HG03280 (cell line): ENCODE results near the gene TMEM217.
A peak's percentile ranks its signal among the peaks of the same experiment; 100 is the strongest.
"Not testable (repeated sequence)": the region's sequence is repeated elsewhere in the genome, so short reads cannot be mapped to it uniquely, and the experiment has no call there.

Source experiments
- ATAC-seq: cut with Tn5 transposase; IDR thresholded peaks from one replicate; pipeline ENCODE4 v1.9.1; 2021; ENCODE audit warnings: mild to moderate bottlenecking, moderate library complexity; ENCODE audit not compliant: unreplicated experiment

TMEM217 gene

DNA sequence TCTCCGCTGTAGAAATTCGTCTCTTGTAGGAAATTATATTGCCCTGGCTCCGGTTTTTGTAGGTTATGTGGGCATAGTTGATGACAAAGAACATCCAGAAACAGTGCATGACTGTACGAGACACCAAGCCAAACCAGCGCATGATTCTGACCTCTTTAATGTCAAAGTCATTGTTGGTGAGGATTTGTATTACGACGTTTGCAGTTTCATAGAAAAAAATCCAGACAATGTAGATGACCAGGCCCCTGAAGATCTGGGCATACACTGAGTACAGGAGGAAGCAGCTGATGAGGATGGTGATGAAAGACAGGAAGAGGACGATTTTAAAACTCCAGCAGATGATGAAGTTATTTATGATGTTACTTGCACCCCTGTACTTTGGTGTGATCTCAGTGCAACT is 39.4 kb downstream of the TMEM217 start:
- ATAC-seq = no peak

DNA sequence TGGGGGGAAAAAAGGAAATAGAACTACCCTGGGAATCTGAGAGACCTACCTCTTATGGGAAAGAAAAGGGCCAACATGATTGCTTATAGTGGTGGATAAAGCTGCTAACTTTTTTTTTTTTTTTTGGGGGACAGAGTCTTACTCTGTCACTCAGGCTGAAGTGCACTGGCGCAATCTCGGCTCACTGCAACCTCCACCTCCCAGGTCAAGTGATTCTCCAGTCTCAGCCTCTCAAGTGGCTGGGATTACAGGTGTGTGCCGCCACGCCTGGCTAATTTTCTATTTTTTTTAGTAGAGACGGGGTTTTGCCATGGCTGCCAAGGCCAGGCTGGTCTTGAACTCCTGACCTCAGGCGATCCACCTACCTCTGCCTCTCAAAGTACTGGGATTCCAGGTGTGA is 39.9 kb downstream of the TMEM217 start:
- no peak for ATAC-seq

DNA sequence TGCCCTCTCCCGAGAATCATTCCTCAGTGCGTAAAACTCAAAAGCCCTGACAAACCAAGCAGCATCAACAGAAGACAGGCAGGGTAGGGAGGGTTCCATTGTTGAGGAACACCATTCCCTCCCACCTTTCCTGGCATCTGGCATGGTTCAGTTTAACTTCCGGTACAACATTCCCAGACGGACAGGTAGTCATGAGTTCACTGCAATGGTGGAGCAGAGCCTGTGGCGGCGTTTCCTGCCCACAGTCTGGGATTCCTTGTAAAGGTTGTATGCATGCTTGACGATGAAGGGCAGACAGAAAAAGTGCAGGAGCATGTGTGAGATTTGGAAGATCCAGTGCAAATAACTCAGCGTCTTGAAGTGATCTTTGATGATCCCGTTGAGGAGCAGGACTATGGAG is 45.7 kb downstream of the TMEM217 start:
- ATAC-seq = no peak

DNA sequence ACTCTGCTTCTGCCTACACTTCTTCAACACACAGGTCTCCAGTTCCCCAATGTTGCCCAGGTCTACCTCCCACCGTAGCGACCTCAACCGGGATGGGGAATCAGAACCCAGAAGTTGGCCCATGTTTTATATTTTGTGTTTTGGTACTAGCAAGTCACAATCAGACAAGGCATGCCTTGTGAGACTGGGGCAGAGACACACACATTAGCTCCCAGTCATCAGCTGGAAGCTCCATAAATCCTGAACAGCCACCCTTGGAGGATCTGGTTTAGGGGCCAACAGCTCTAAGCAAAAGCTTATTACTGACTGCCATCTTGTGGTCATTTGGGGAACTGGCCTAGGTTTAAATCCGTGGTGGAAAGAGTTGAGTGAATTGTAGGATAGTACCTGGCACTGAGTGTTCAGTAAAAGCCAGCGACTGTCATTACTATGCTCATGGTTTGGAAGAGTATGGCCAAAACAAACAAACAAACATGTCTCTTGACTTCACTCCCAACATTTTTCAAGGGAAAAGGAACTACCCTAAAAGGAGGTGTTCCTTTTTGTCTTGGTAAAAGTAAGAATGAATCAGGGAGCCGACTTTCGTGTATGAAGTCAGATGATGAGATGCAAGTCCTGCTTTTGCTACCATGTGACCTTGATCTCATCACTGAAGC is 47.5 kb downstream of the TMEM217 start:
- no peak for ATAC-seq

DNA sequence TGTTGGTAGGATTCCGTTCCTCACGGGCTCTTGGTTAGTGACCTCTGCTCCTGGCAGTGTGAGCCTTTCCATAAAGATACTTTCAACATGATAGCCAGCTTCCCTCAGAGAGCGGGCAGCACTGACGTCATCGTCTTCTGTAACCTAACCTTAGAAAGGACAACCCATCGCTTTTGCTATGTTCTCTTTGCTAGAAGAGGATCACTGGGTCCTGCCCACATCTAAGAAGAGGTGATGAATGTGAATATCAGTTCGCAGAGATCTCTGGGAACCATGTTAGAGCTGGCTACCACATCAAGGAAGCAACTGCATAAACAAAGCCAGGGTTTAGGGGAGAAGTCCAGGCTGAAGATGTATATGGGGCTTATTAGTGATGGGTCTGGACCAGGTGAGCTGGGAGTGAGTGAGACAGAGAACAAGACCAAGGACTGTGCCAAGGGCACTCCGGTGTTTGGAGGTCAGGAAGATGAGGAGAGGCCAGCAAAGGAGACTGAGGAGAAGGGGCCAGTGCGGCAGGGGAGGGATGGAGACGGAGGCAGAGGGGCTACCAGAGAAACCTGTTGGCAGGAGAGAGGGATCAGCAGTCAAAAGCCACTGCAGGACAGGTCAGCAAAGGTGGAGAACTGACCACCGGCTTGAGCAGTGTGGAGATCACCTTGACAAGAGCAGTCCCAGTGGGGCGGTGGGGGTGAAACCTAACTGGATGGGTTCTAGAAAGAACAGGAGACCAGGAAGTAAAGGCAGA is 48.3 kb downstream of the TMEM217 start:
- ATAC-seq = no peak

DNA sequence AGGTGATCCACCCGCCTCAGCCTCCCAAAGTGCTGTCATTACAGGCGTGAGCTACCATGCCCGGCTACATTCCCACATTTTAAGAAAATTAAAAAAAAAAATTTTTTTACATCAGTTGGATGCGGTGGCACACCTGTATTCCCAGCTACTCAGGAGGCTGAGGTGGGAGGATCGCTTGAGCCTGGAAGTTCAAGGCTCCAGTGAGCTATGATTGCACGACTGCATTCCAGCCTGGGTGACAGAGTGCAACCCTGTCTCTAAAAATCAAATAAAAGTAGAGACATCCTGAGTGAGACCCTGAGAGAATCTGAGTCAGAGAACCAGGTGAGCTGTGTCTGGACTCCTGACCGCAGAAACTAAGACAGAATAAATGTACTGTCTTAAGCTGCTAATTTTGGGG is 49.2 kb downstream of the TMEM217 start:
- ATAC-seq = no peak

DNA sequence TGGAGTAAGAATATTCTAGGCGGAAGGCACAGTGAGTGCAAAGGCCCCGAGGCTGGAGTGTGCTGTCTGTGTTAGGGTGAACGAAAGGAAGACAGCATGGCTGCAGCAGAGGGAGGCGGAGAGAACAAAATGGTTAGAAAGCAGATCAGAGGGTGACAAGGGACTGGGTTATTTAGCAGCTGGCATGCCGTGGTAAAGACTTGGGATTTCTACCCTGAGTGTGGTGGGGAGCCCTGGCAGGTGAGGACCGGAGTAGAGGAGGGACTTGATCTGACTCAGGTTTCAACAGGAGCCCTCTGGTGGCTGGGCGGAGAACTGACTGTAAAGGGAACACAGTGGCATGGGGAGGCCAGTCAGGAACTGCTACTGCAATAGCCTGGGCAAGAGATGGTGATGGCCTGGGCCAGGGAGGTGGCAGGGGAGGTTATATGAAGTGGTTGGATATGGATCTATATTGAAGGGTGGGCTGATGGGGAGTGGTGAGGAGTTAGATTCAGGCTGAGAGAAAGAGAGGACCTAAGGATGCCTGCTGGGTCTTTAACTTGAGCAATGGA is 50.0 kb downstream of the TMEM217 start:
- ATAC-seq = peak; percentile 73

DNA sequence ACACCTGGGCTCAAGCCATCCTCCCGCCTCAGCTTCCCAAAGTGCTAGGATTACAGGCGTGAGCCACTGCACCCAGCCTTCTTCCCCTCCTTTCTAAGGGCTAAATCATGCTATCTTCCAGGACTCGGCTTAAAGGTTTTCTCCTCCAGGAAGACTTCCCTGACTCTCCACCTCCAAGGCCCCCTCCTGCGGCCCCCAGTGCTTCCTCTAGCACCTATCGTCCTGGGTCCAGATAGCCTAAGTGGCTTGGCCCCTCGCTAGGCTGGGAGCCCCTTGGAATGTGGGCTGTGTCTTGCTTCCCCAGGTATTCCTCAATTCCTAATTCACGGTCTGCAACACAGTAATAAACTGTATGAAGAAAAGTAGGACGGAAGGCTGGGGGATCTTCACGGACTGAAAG is 51.3 kb downstream of the TMEM217 start:
- no peak for ATAC-seq

DNA sequence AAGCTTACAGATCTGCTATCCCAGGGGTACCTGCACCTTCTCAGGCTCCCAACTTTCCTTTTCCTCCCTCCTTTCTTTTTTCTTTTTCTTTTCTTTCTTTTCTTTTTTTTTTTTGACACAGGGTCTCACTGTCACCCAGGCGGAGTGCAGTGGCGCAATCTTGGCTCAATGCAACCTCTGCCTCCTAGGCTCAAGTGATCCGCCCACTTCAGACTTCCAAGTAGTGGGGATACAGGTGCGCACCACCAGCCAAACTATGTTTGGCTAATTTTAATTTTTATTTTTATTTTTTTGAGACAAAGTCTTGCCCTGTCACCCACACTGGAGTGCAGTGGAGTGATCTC is 52.0 kb downstream of the TMEM217 start:
- ATAC-seq = no peak

DNA sequence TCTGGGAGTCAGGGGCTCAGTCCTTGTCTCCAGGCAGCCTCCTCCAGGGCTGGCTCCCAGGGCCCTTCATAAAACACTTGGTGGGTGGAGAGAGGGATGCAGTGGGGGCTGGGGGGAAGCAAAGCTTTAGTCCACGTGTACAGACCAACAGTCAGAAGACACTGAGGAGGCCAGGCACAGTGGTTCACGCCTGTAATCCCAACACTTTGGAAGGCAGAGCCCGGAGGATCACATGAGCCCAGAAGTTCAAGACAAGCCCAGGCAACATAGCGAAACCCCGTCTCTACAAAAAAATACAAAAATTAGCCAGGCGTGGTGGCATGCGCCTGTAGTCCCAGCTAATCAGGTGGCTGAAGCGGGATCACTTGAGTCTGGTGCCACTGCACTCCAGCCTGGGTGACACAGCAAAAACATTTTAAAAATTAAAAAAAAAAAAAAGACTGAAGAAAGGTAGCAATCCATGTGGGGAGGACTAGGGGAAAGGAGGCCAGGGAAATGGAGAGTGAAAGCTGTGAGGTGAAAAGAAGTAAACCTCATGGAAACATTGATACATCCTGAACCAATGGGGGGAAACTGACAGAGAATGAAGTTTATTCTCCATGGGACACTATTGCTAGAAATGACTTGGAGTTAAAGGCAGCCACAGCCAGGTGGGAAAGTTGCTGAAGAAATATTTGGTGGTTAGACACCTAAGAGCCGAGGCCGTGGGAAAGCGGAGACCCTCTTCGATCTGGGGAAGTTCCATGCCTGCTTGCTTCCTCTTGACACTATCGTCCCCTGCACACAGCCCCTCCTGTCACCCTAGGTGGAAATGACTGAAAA is 52.6 kb downstream of the TMEM217 start:
- ATAC-seq = no peak

DNA sequence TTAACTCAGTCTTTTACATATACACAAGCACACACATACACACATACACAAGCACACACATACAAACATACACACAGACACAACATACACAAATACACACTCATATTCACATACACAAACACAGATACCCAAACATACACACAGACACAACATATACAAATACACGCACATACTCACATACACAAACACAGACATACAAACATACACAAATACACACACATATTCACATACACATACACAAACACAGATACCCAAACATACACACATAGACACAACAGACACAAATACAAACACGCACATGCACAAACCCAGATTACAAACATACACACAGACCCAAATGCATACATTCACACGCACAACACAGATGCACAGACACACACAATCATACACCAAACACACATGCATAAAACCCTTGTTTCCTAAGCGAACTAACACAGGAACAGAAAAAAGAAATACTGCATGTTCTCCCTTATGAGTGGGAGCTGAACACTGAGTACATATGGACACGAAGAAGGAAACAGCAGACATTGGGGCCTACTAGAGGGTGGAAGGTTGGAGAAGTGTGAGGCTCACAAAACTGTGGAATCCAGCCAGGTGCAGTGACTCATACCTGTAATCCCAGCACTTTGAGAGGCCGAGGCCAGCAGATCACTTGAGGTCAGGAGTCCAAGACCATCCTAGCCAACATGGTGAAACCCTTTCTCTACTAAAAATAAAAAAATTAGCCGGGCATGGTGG is 53.8 kb downstream of the TMEM217 start:
- no peak for ATAC-seq

DNA sequence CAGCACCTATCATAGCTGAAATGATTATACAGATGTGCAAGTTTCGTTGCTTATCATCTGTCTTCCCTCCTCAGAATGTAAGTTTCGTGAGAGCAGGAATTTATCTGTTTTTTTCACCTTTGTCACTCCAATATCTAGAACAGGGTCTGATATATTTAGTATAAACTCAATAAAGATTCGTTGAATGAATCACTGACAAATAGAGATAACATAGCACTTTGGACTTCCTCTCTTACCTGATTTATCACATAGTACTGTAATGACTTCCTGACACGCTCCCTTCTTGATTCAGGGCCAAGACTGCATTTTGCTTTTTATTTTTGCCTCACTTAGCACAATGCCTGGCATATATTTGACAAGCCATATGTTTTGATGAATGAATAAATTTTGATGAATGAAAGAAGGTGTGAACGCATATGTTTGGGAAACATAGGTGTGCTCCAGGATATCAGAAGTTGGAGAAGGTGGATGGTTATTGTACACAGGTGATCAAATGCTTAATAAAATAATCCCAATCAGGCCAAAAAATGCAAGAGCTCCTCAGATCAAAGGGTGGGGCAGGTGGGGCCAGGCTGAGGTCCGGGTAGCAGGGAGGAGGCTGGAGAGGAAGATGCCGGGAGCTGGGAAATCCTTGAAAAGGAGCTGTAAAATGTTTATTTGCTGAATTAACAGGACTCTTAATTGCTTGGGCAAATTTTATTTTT is 55.0 kb downstream of the TMEM217 start:
- ATAC-seq = no peak

DNA sequence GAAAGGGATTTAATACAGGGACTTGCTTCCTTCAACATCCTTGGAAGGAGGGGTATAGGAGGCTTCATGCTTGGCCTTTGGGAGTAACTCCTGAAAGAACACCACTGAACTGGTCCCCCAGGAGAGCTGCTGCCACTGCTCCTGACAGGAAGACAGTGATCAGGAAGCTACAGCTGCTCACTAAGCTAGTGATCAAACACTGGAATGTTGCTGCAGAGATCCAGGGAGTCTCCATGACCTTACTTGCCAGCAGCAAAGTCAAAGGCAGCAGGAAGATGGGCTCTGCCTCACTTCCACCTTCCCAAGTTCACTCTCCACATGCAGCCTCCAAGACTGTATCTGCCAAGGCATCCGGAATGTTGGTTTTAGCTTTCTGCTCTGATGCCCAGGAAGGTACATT is 56.2 kb downstream of the TMEM217 start:
- ATAC-seq = no peak

DNA sequence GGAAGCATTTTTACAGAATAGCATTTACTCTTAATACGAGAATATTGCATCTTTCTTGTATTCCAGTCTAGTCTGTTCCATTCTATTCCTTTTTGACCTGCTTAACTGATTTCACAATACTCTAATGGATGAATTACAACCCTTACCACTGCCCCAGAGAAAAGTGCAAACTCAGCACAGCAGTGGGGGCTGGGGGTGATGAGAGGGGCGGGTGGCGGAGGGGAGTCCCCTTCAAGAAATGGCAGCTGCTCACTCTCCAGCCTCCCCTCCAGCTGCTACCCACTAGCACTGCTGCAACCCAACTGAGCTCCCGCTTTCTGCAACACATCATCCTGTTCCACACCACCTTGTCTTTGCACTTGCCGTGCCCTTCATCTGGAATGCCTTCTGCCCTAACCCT is 57.9 kb downstream of the TMEM217 start:
- ATAC-seq = no peak

DNA sequence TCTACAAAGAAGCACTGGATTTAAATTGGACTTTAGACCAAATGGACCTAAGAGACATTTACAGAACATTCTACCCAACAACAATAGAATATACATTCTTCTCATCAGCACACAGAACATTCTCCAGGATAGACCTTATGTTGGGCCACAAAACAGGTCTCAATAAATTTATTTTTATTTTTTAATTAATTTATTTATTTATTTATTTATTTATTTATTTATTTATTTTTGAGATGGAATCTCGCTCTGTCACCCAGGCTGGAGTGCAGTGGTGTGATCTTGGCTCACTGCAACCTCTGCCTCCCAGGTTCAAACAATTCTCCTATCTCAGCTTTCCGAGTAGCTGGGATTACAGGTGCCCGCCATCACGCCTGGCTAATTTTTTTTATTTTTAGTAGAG is 61.5 kb downstream of the TMEM217 start:
- not testable (repeated sequence) for ATAC-seq

DNA sequence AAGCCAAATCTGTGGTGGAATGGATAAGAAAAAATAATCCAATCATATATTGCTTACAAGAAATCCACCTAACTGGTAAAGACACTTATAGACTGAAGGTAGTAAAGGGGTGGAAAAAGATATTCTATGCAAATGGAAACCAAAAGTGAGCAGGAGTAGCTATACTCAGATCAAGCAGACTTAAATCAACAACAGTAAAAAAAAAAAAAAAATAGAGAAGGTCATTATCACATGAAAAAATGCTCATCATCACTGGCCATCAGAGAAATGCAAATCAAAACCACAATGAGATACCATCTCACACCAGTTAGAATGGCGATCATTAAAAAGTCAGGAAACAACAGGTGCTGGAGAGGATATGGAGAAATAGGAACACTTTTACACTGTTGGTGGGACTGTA is 63.1 kb downstream of the TMEM217 start:
- not testable (repeated sequence) for ATAC-seq

DNA sequence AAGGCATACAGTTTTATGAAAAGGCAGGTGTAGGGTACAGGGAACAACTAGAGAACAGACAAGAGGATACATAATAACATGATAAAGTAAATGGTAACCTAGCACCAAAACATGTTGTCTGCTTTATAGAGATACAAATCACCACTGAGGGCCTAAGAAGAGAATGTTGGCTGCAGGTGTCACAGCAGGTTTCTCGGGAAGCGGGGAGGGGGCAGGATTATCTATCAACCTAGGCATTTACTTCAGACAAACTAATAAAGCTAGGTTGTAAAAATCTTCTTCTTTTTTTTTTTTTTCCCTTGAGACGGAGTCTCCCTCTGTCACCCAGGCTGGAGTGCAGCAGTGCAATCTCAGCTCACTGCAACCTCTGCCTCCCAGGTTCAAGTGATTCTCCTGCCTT is 65.3 kb downstream of the TMEM217 start:
- ATAC-seq = no peak

DNA sequence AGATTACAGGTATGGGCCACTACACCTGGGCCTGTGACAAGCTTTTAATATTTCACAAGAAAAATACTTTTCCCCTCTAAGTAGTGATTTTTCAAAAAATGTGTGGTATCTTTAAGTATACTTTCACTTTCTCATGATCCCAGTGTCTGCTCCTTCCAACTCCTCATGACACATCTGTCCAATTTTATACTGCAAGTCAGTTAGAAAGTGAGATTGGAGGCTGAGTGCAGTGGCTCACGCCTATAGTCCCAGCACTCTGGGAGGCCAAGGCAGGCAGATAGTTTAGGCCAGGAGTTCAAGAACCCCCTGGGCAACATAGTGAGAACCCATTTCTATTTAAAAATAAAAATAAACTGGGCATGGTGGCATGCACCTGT is 67.8 kb downstream of the TMEM217 start:
- no peak for ATAC-seq

DNA sequence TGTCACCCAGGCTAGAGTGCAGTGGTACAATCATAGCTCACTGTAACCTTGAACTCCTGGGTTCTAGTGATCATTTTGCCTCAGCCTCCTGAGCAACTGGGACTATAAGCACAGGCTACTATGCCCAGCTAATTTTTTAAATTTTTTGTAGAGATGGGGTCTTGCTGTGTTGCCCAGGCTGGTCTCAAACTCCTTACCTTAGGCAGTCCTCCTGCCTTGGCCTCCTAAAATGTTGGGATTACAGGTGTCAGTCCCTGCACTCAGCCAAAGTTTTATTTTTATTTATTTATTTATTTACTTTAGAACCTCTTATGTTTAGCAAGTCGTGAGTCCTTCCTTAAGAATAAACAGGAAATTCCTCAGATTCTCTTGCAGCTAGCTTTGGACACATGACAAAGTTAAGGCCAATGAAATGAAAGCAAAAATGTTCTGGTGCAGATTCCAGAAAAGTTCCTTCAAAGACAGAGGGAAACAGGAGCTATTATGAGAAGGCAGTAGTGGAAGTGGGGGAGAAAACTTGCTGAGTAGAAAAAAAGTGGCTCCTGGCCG is 68.9 kb downstream of the TMEM217 start:
- no peak for ATAC-seq

DNA sequence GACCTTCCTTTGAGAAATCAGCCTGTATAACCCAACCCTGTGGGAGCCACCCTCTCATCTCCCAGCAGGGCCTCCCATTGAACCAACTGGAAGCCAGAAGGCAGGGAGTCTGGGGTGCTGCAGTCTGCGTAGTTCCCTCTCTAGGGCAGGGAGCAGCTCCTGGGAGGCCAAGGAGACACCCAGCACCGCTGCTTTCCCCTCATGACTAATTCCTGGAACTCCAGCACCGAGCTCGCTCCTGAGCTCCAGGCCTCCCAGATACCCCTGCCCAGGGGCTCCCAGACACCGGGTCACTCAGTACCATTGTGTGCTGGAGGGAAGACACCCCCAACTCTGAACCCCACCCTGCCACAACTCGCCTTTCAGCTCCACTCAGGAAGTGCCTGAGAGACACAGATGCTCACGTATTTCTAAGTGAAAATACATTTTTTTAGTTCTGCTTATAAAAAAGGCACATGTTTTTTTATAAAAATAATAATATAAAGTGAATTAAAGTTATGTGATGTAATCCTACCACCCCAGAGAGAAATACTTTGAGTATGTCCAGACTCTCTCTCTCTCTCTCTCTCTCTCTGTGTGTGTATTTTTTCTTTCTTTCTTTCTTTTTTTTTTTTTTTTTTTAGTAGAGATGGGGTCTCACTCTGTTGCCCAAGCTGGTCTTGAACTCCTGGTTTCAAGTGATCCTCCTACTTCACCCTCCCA is 70.5 kb downstream of the TMEM217 start:
- ATAC-seq = no peak
